CD4-positive, alpha-beta memory T cell (primary cell): ENCODE results near the gene RASA2. TPM values are rescaled to one million over a fixed set of nuclear protein-coding genes. Genes with fewer than 3 reads are reported as not detected.
"Not testable (repeated sequence)": the region's sequence is repeated elsewhere in the genome, so short reads cannot be mapped to it uniquely, and the experiment has no call there.

Source experiments
- CTCF ChIA-PET: fragments of 350-600 bp; sonication (Branson Sonifier 250); formaldehyde crosslinking; loops from one replicate; lab custom pipeline; 2021; ENCODE audit warnings: inconsistent platforms; ENCODE audit not compliant: partially characterized antibody; lab: Charles Lee
- POLR2A ChIA-PET: fragments of 350-600 bp; sonication (Branson Sonifier 250); formaldehyde crosslinking; loops from one replicate; lab custom pipeline; 2021; ENCODE audit not compliant: partially characterized antibody; lab: Charles Lee
- DNase-seq, 5 donors: peaks; one replicate each; pipeline versions ENCODE4 v3.0.0 to v3.0.0-alpha.2; 2020 to 2022; ENCODE audit warnings: mixed read lengths in 1 of 5
- H3K27ac ChIP-seq: one replicate; pipeline ENCODE4 v1.7.0; 2013; ENCODE audit warnings: low read depth, low read length
- H3K27me3 ChIP-seq: 2 replicates; pipeline ENCODE4 v1.7.0; 2013; ENCODE audit warnings: mild to moderate bottlenecking, low read length, moderate library complexity; ENCODE audit not compliant: insufficient read depth
- H3K36me3 ChIP-seq: 2 replicates; pipeline ENCODE4 v1.7.0; 2013; ENCODE audit warnings: mild to moderate bottlenecking, low read length, moderate library complexity; ENCODE audit not compliant: insufficient read depth
- H3K4me1 ChIP-seq: 2 replicates; pipeline ENCODE4 v1.7.0; 2013; ENCODE audit warnings: mild to moderate bottlenecking, low read length, moderate library complexity; ENCODE audit not compliant: insufficient read depth
- H3K4me3 ChIP-seq, 2 donors: one replicate each; pipeline ENCODE4 v1.7.0; 2013; ENCODE audit warnings: low read length in 2 of 2, mild to moderate bottlenecking in 1 of 2
- H3K9me3 ChIP-seq, 2 donors: one replicate each; pipeline ENCODE4 v1.7.0; 2013; ENCODE audit warnings: low read length in 2 of 2, control low read depth in 1 of 2; ENCODE audit not compliant: control insufficient read depth in 1 of 2
- H3K27ac Mint-ChIP-seq, 7 donors: one replicate each; pipeline ENCODE4 v1.8.0; 2020 to 2021; ENCODE audit warnings: mixed read lengths in 7 of 7, mild to moderate bottlenecking in 6 of 7, inconsistent platforms in 3 of 7, moderate library complexity in 3 of 7
- H3K27me3 Mint-ChIP-seq, 2 donors: one replicate each; pipeline ENCODE4 v1.8.0; 2020 to 2021; ENCODE audit warnings: mixed read lengths in 2 of 2
- H3K36me3 Mint-ChIP-seq, 2 donors: one replicate each; pipeline ENCODE4 v1.8.0; 2020 to 2021; ENCODE audit warnings: mixed read lengths in 2 of 2, inconsistent platforms in 1 of 2, mild to moderate bottlenecking in 1 of 2
- H3K4me1 Mint-ChIP-seq, 4 donors: one replicate each; pipeline ENCODE4 v1.8.0; 2020 to 2021; ENCODE audit warnings: mixed read lengths in 4 of 4, mild to moderate bottlenecking in 1 of 4
- H3K4me3 Mint-ChIP-seq, 8 donors: one replicate each; pipeline ENCODE4 v1.8.0; 2020 to 2021; ENCODE audit warnings: mixed read lengths in 8 of 8, mild to moderate bottlenecking in 7 of 8, moderate library complexity in 6 of 8, inconsistent platforms in 3 of 8
- H3K9me3 Mint-ChIP-seq, 8 donors: one replicate each; pipeline ENCODE4 v1.8.0; 2020 to 2021; ENCODE audit warnings: mixed read lengths in 8 of 8, mild to moderate bottlenecking in 5 of 8, inconsistent platforms in 3 of 8, moderate library complexity in 1 of 8
- intact Hi-C: fragments of 100-400 bp; cut with micrococcal nuclease; formaldehyde crosslinking; loops from one replicate; pipeline ENCODE4 v1.15.1; 2023
- polyA plus RNA-seq, 2 donors: library from polyadenylated mRNA; unstranded; fragments of 300-500 nt; fragmentation: Illumina TruSeq; gene quantifications; one replicate each; pipeline ENCODE4 v1.2.3, GENCODE V29; 2021
- total RNA-seq, 2 experiments: library from RNA; stranded (reverse); gene quantifications; one replicate each; pipeline ENCODE4 v1.2.3, GENCODE V29; 2021

Gene RASA2
- total and polyA plus RNA-seq, 4 experiments from 2014 or later: 29.4 to 80.9 (median 57.0) TPM

- H3K4me1 Mint-ChIP-seq, H3K36me3 Mint-ChIP-seq, H3K4me3 Mint-ChIP-seq, H3K4me3 ChIP-seq, CTCF ChIA-PET, POLR2A ChIA-PET, H3K36me3 ChIP-seq, intact Hi-C loops, H3K9me3 ChIP-seq, H3K4me1 ChIP-seq, H3K27me3 ChIP-seq, H3K27me3 Mint-ChIP-seq, H3K27ac Mint-ChIP-seq, H3K27ac ChIP-seq, DNase-seq: not testable (repeated sequence)
- H3K9me3 Mint-ChIP-seq: peaks cover 0 to 16% (median 14%) of the 10 kb centered on the region in 8 donors
Measured at GRCh38 chr3:141628868-141629441, 142.1 kb downstream of the RASA2 start.

DNA sequence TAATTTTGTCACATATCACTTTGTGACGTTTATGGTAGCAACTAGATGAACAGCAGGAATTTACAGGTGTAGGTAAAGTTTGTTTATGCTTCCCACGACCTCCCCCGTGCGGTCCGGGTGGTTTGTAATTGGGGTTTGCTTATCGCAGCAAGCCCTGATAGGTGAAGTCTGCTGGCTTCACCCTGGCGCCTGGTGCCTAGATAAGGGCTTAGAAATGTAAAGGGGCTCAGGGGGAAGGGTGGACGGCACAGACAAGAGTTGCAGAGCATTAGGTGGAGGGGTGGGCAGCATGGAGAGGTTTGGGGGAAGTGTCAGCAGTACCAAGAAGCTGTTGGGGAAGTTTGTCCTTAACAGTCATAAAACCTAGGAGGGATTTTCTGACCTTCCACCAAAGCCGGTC lies 143.1 kb downstream of the RASA2 start:
- H3K4me1 Mint-ChIP-seq: no peaks in the 10 kb centered on the region
- CTCF ChIA-PET: no interaction called here
- H3K4me3 Mint-ChIP-seq: no peak overlapping the region
- Histone ChIP-seq H3K4me3 (no peak overlapping the region), H3K27me3 (no peaks in the 10 kb centered on the region), H3K36me3 (no peaks in the 10 kb centered on the region), H3K9me3 (no peaks in the 10 kb centered on the region), H3K4me1 (no peaks in the 10 kb centered on the region), H3K27ac (no peak overlapping the region)
- no peak overlapping the region for H3K27ac Mint-ChIP-seq
- no peak for DNase-seq
- H3K9me3 Mint-ChIP-seq: peaks cover 0 to 16% (median 14%) of the 10 kb centered on the region in 8 donors
- POLR2A ChIA-PET: no interaction called here
- no peaks in the 10 kb centered on the region for H3K27me3 Mint-ChIP-seq
- intact Hi-C loops: no loop called here
- H3K36me3 Mint-ChIP-seq: peaks cover 0 to 4% of the 10 kb centered on the region in 2 donors

DNA sequence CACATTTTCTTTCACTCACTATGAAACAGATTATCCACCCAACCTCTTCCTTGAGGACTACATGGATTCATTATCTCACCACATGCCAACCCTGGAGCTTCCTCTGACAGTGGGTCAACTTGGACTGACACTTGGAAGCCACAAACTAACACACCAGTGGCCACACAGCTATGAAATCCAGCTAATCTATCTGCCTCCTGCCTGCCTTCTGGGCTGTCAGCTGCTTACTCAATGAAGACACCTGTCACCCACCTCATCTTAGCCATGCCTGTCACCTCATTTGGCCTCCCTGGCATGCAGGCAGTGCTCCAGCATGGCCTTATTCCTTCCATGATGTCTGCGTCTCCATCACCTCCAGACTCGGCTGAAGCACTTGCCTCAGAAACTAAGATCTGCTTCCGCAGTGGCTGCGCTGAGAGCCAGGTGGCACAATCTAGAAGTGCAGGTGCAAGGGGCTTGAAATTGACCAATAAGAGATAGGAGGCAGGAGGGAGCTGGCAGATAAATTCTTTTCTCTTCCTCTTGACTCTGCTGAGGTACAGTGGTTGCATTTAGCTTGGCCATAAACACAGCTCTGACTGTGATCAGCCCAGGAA lies 146.1 kb downstream of the RASA2 start:
- ChIA-PET CTCF (interaction anchor here (1.6 kb wide), 1 partner anchor 12 kb away, joined by 5 read pairs; no protein-coding TSS in a partner anchor), POLR2A (no interaction called here)
- Mint-ChIP-seq H3K27ac (no peak overlapping the region), H3K4me1 (no peaks in the 10 kb centered on the region), H3K9me3 (peaks cover 0 to 16% (median 14%) of the 10 kb centered on the region in 8 donors), H3K4me3 (no peak overlapping the region), H3K27me3 (no peaks in the 10 kb centered on the region), H3K36me3 (peaks cover 0 to 4% of the 10 kb centered on the region in 2 donors)
- Histone ChIP-seq H3K27ac (no peak overlapping the region), H3K27me3 (no peaks in the 10 kb centered on the region), H3K9me3 (no peaks in the 10 kb centered on the region), H3K4me3 (no peak overlapping the region), H3K36me3 (no peaks in the 10 kb centered on the region), H3K4me1 (no peaks in the 10 kb centered on the region)
- intact Hi-C loops: no loop called here
- DNase-seq: no peak

GRCh38 chr3:141642215-141642614 lies 155.4 kb downstream of the RASA2 start:
- Histone ChIP-seq H3K9me3 (no peaks in the 10 kb centered on the region), H3K27me3 (no peaks in the 10 kb centered on the region), H3K4me3 (no peak overlapping the region), H3K4me1 (no peaks in the 10 kb centered on the region), H3K27ac (no peak overlapping the region), H3K36me3 (no peaks in the 10 kb centered on the region)
- ChIA-PET CTCF (interaction anchor here (4.5 kb wide), 1 partner anchor 182 kb away, joined by 42 read pairs; no protein-coding TSS in a partner anchor), POLR2A (no interaction called here)
- Mint-ChIP-seq H3K36me3 (no peaks in the 10 kb centered on the region), H3K27ac (no peak overlapping the region), H3K4me1 (peaks cover 0 to 3% (median 1%) of the 10 kb centered on the region in 4 donors), H3K4me3 (no peak overlapping the region), H3K27me3 (no peaks in the 10 kb centered on the region), H3K9me3 (no peaks in the 10 kb centered on the region)
- DNase-seq: no peak
- intact Hi-C loops: loop anchor here (5.0 kb wide), 1 partner anchor 340 kb away; no protein-coding TSS in a partner anchor

- peaks cover 0 to 3% (median 1%) of the 10 kb centered on the region in 4 donors for H3K4me1 Mint-ChIP-seq
- Histone ChIP-seq H3K9me3 (no peaks in the 10 kb centered on the region), H3K36me3 (no peaks in the 10 kb centered on the region), H3K27ac (no peak overlapping the region), H3K4me1 (no peaks in the 10 kb centered on the region), H3K27me3 (no peaks in the 10 kb centered on the region), H3K4me3 (no peak overlapping the region)
- no peaks in the 10 kb centered on the region for H3K9me3 Mint-ChIP-seq
- H3K36me3 Mint-ChIP-seq: no peaks in the 10 kb centered on the region
- DNase-seq: no peak
- no peak overlapping the region for H3K4me3 Mint-ChIP-seq
- no peaks in the 10 kb centered on the region for H3K27me3 Mint-ChIP-seq
- CTCF ChIA-PET: interaction anchor here (1.6 to 4.5 kb wide), 6 partner anchors 10 to 271 kb away, joined by 3 to 42 read pairs (median 9); no protein-coding TSS in a partner anchor
- H3K27ac Mint-ChIP-seq: no peak overlapping the region
- POLR2A ChIA-PET: no interaction called here
- intact Hi-C loops: loop anchor here (5.0 kb wide), 1 partner anchor 341 kb away; no protein-coding TSS in a partner anchor
Measured at GRCh38 chr3:141643391-141643790, 156.6 kb downstream of the RASA2 start.

- Histone ChIP-seq H3K27ac (no peak overlapping the region), H3K36me3 (no peaks in the 10 kb centered on the region), H3K4me3 (no peak overlapping the region), H3K9me3 (no peaks in the 10 kb centered on the region), H3K27me3 (no peaks in the 10 kb centered on the region), H3K4me1 (no peaks in the 10 kb centered on the region)
- Mint-ChIP-seq H3K4me3 (no peak overlapping the region), H3K27me3 (no peaks in the 10 kb centered on the region), H3K9me3 (no peaks in the 10 kb centered on the region), H3K36me3 (no peaks in the 10 kb centered on the region), H3K27ac (peak overlapping the region in 1 of 7 donors; percentile 4), H3K4me1 (peaks cover 0 to 3% (median 1%) of the 10 kb centered on the region in 4 donors)
- intact Hi-C loops: loop anchor here (5.0 kb wide), 1 partner anchor 341 kb away; no protein-coding TSS in a partner anchor
- DNase-seq: no peak
- POLR2A ChIA-PET: no interaction called here
- CTCF ChIA-PET: interaction anchor here (0.6 to 4.5 kb wide), 12 partner anchors 8 to 337 kb away, joined by 3 to 42 read pairs (median 6); no protein-coding TSS in a partner anchor
Measured at GRCh38 chr3:141643796-141644195, 157.0 kb downstream of the RASA2 start.

DNA sequence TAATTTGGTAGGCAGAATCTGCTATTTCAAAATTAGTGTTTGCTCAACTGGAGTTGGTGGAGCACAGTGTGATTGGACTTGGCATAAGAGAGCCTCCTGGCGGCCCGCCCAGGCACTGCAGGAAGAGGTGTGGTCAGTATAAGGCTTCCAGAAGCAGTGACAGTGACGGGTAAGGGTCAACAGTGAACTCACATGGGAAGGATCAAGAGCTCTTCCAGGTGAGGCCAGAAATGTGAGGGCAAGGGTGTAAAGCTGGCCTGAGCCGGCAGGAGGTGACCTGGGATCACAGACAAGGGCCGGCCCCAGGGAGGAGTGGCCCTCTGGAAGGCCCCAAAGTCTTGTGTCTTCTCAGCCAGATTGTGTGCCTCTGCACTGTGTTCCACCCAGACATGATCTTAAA lies 158.1 kb downstream of the RASA2 start:
- no peaks in the 10 kb centered on the region for H3K36me3 Mint-ChIP-seq

More for the DNA sequence above, 158.1 kb downstream of the RASA2 start:
- H3K27ac ChIP-seq: no peak overlapping the region
- DNase-seq: peak; percentile 49 to 58 (median 56)
- intact Hi-C loops: loop anchor here (1.0 to 5.0 kb wide), 3 partner anchors 185 to 343 kb away; no protein-coding TSS in a partner anchor
- no peak overlapping the region for H3K4me3 ChIP-seq
- Mint-ChIP-seq H3K9me3 (no peaks in the 10 kb centered on the region), H3K27me3 (no peaks in the 10 kb centered on the region), H3K4me3 (peak overlapping the region in 1 of 8 donors; percentile 1), H3K27ac (peak overlapping the region in 2 of 7 donors; percentile 23 to 61), H3K4me1 (peaks cover 0 to 3% (median 1%) of the 10 kb centered on the region in 4 donors)
- H3K27me3 ChIP-seq: no peaks in the 10 kb centered on the region
- H3K4me1 ChIP-seq: no peaks in the 10 kb centered on the region
- ChIA-PET CTCF (interaction anchor here (0.6 to 4.5 kb wide), 16 partner anchors 8 to 338 kb away, joined by 3 to 42 read pairs (median 5); no protein-coding TSS in a partner anchor), POLR2A (interaction anchor here (1.1 kb wide), 1 partner anchor 52 kb away, joined by 3 read pairs; no protein-coding TSS in a partner anchor)
- H3K36me3 ChIP-seq: no peaks in the 10 kb centered on the region
- no peaks in the 10 kb centered on the region for H3K9me3 ChIP-seq
